ENCODE measurements around the gene CTXN1.

Gene CTXN1

GRCh38 chr19:7926021-7926726 lies at the start of gene CTXN1:
TSS of gene CTXN1 (minus strand) at chr19:7926135. CDS start at chr19:7925538, 597 bp downstream.
- TF ChIP-seq GATA2 (IDR thresholded peaks at IDR 0.05; ENCODE audit: low read depth, low read length) = no peak
- no peak for TF ChIP-seq GATA3 (IDR thresholded peaks at IDR 0.05; ENCODE audit: low read depth, low read length)

- TF ChIP-seq GATA3 (IDR thresholded peaks at IDR 0.05; ENCODE audit: low read depth, low read length) (no peak), GATA2 (IDR thresholded peaks at IDR 0.05; ENCODE audit: low read depth, low read length) (no peak)
Observed at GRCh38 chr19:7975037-7975436, 49.1 kb upstream of the CTXN1 start.

- no peak for TF ChIP-seq GATA2 (IDR thresholded peaks at IDR 0.05; ENCODE audit: low read depth, low read length)
- TF ChIP-seq GATA3 (IDR thresholded peaks at IDR 0.05; ENCODE audit: low read depth, low read length) = no peak
Observed at GRCh38 chr19:7973883-7974282, 47.9 kb upstream of the CTXN1 start.

GRCh38 chr19:7971553-7972520 lies 45.9 kb upstream of the CTXN1 start:
- TF ChIP-seq GATA2 (IDR thresholded peaks at IDR 0.05; ENCODE audit: low read depth, low read length) (no peak), GATA3 (IDR thresholded peaks at IDR 0.05; ENCODE audit: low read depth, low read length) (no peak)

- TF ChIP-seq GATA3 (IDR thresholded peaks at IDR 0.05; ENCODE audit: low read depth, low read length) = no peak
- TF ChIP-seq GATA2 (IDR thresholded peaks at IDR 0.05; ENCODE audit: low read depth, low read length) = no peak
Observed at GRCh38 chr19:7970716-7971448, 44.9 kb upstream of the CTXN1 start.

GRCh38 chr19:7969555-7969939 lies 43.6 kb upstream of the CTXN1 start:
- TF ChIP-seq GATA3 (IDR thresholded peaks at IDR 0.05; ENCODE audit: low read depth, low read length) = no peak
- no peak for TF ChIP-seq GATA2 (IDR thresholded peaks at IDR 0.05; ENCODE audit: low read depth, low read length)

- no peak for TF ChIP-seq GATA3 (IDR thresholded peaks at IDR 0.05; ENCODE audit: low read depth, low read length)
- TF ChIP-seq GATA2 (IDR thresholded peaks at IDR 0.05; ENCODE audit: low read depth, low read length) = no peak
Observed at GRCh38 chr19:7968796-7969554, 43.0 kb upstream of the CTXN1 start.

- TF ChIP-seq GATA3 (IDR thresholded peaks at IDR 0.05; ENCODE audit: low read depth, low read length) (no peak), GATA2 (IDR thresholded peaks at IDR 0.05; ENCODE audit: low read depth, low read length) (no peak)
Observed at GRCh38 chr19:7968008-7968795, 42.3 kb upstream of the CTXN1 start.

- no peak for TF ChIP-seq GATA3 (IDR thresholded peaks at IDR 0.05; ENCODE audit: low read depth, low read length)
- no peak for TF ChIP-seq GATA2 (IDR thresholded peaks at IDR 0.05; ENCODE audit: low read depth, low read length)
Observed at GRCh38 chr19:7965921-7966665, 40.2 kb upstream of the CTXN1 start.

GRCh38 chr19:7965259-7965841 lies 39.4 kb upstream of the CTXN1 start:
- TF ChIP-seq GATA3 (IDR thresholded peaks at IDR 0.05; ENCODE audit: low read depth, low read length) (no peak), GATA2 (IDR thresholded peaks at IDR 0.05; ENCODE audit: low read depth, low read length) (no peak)

GRCh38 chr19:7963566-7963965 lies 37.6 kb upstream of the CTXN1 start:
- TF ChIP-seq GATA2 (IDR thresholded peaks at IDR 0.05; ENCODE audit: low read depth, low read length) = no peak
- no peak for TF ChIP-seq GATA3 (IDR thresholded peaks at IDR 0.05; ENCODE audit: low read depth, low read length)
